Measurements from ENCODE around the gene AKAP3. TPM values are rescaled to one million over a fixed set of nuclear protein-coding genes. Genes with fewer than 3 reads are reported as not detected.

The AKAP3 gene
- polyA plus RNA-seq, 1 experiment, result 0.98 TPM

GRCh38 chr12:4607056-4607455 lies 41.8 kb downstream of the AKAP3 start:
- POLR2A ChIA-PET, result no interaction called here
- CTCF ChIA-PET, result interaction anchor here (0.6 to 1.0 kb wide), 2 partner anchors 57 to 591 kb away, joined by 3 to 4 read pairs; no protein-coding TSS in a partner anchor

GRCh38 chr12:4604684-4605193 lies 44.1 kb downstream of the AKAP3 start:
- peak overlapping the region; percentile 82 for H3K4me3 ChIP-seq (ENCODE audit: low read depth, low read length)
- TF ChIP-seq CTCF (IDR thresholded peaks at IDR 0.05; ENCODE audit: insufficient read depth, low read depth, low read length), result peak; percentile 99
- CTCF ChIA-PET, result interaction anchor here (0.6 to 3.0 kb wide), 15 partner anchors 10 to 542 kb away, joined by 3 to 26 read pairs (median 4); partner anchors contain the start of gene DYRK4
- POLR2A ChIA-PET, result no interaction called here
- peak; percentile 44 for DNase-seq (ENCODE audit: low read depth)
- no peaks in the 10 kb centered on the region for H3K36me3 ChIP-seq (ENCODE audit: control insufficient read depth, insufficient read depth, low read length)
- no peaks in the 10 kb centered on the region; the same call in 1 of the 2 replicates for H3K27me3 ChIP-seq (ENCODE audit: control insufficient read depth, insufficient read depth, low read length)

More at GRCh38 chr12:4607056-4607455, 41.8 kb downstream of the AKAP3 start:
- peaks cover 5% of the 10 kb centered on the region for H3K36me3 ChIP-seq (ENCODE audit: control insufficient read depth, insufficient read depth, low read length)
- TF ChIP-seq CTCF (IDR thresholded peaks at IDR 0.05; ENCODE audit: insufficient read depth, low read depth, low read length), result no peak
- no peak for DNase-seq (ENCODE audit: low read depth)
- H3K4me3 ChIP-seq (ENCODE audit: low read depth, low read length), result no peak overlapping the region
- H3K27me3 ChIP-seq (ENCODE audit: control insufficient read depth, insufficient read depth, low read length), result no peaks in the 10 kb centered on the region

- no peak for TF ChIP-seq CTCF (IDR thresholded peaks at IDR 0.05; ENCODE audit: insufficient read depth, low read depth, low read length)
- no peak for DNase-seq (ENCODE audit: low read depth)
- H3K27me3 ChIP-seq (ENCODE audit: control insufficient read depth, insufficient read depth, low read length), result no peaks in the 10 kb centered on the region; the same call in 1 of the 2 replicates
- POLR2A ChIA-PET, result no interaction called here
- CTCF ChIA-PET, result interaction anchor here (0.6 to 3.0 kb wide), 13 partner anchors 9 to 646 kb away, joined by 3 to 26 read pairs (median 7); partner anchors contain the start of gene DYRK4
- H3K36me3 ChIP-seq (ENCODE audit: control insufficient read depth, insufficient read depth, low read length), result no peaks in the 10 kb centered on the region
- H3K4me3 ChIP-seq (ENCODE audit: low read depth, low read length), result no peak overlapping the region
Measured at GRCh38 chr12:4603946-4604345, 44.9 kb downstream of the AKAP3 start.

GRCh38 chr12:4603421-4603820 lies 45.4 kb downstream of the AKAP3 start:
- Histone ChIP-seq H3K4me3 (ENCODE audit: low read depth, low read length) (no peak overlapping the region), H3K36me3 (ENCODE audit: control insufficient read depth, insufficient read depth, low read length) (no peaks in the 10 kb centered on the region), H3K27me3 (ENCODE audit: control insufficient read depth, insufficient read depth, low read length) (no peaks in the 10 kb centered on the region; the same call in 1 of the 2 replicates)
- no peak for TF ChIP-seq CTCF (IDR thresholded peaks at IDR 0.05; ENCODE audit: insufficient read depth, low read depth, low read length)
- no peak for DNase-seq (ENCODE audit: low read depth)
- POLR2A ChIA-PET, result no interaction called here
- CTCF ChIA-PET, result interaction anchor here (0.6 to 3.0 kb wide), 4 partner anchors 9 to 647 kb away, joined by 3 to 26 read pairs (median 20); no protein-coding TSS in a partner anchor

- CTCF ChIA-PET, result interaction anchor here (2.3 kb wide), 1 partner anchor 8 kb away, joined by 18 read pairs; no protein-coding TSS in a partner anchor
- no peak for DNase-seq (ENCODE audit: low read depth)
- peaks cover 8% of the 10 kb centered on the region for H3K27me3 ChIP-seq (ENCODE audit: control insufficient read depth, insufficient read depth, low read length)
- no peaks in the 10 kb centered on the region for H3K36me3 ChIP-seq (ENCODE audit: control insufficient read depth, insufficient read depth, low read length)
- no peak for TF ChIP-seq CTCF (IDR thresholded peaks at IDR 0.05; ENCODE audit: insufficient read depth, low read depth, low read length)
- H3K4me3 ChIP-seq (ENCODE audit: low read depth, low read length), result no peak overlapping the region
- POLR2A ChIA-PET, result no interaction called here
Measured at GRCh38 chr12:4595881-4596280, 53.0 kb downstream of the AKAP3 start.

Data from BJ (cell line).